Airway epithelial cell (primary cell): ENCODE measurements around the gene OR51B5. TPM values are rescaled to one million over a fixed set of nuclear protein-coding genes. Genes with fewer than 3 reads are reported as not detected.

Experiments used
- total RNA-seq: library from RNA; depleted of rRNA; stranded (reverse); fragments of >200 nt; gene quantifications from 2 replicates; pipeline ENCODE4 v1.2.3, GENCODE V29; 2015

OR51B5 gene
- not detected in 2 replicates for total RNA-seq

GRCh38 chr11:5343474-5344335 lies at the start of gene OR51B5:
Gene OR51B5, minus strand, starts transcription at chr11:5343524. Its CDS starts 0 bp downstream, at chr11:5343524.

GRCh38 chr11:5383576-5383975 lies 40.3 kb upstream of the OR51B5 start, which contains the start of gene OR51M1:
Gene OR51M1, plus strand, starts transcription at chr11:5383812. Its CDS starts 5,587 bp downstream, at chr11:5389399.

GRCh38 chr11:5351208-5351607 lies 7.9 kb upstream of the OR51B5 start, which contains the start of gene OR51B6:
Gene OR51B6, plus strand, starts transcription at chr11:5351508. Its CDS starts 0 bp downstream, at chr11:5351508.

GRCh38 chr11:5324197-5324596 lies 19.1 kb downstream of the OR51B5 start, which contains the start of gene OR51B2:
Gene OR51B2, minus strand, starts transcription at chr11:5324297. Its CDS starts 0 bp downstream, at chr11:5324297.

GRCh38 chr11:5301846-5302245 lies 41.5 kb downstream of the OR51B5 start, which contains the start of gene OR51B4:
Gene OR51B4, minus strand, starts transcription at chr11:5301946. Its CDS starts 0 bp downstream, at chr11:5301946.

Other genes starting within 250 kb of the OR51B5 start
- gene OR52A5, start 205.2 kb downstream of the OR51B5 start, total RNA-seq: not detected in 2 replicates
- not detected in 2 replicates for gene OR52A1, start 188.8 kb downstream of the OR51B5 start, total RNA-seq
- gene OR51V1, start 142.8 kb downstream of the OR51B5 start, total RNA-seq: not detected in 2 replicates
- not detected in 2 replicates for gene HBB, start 116.5 kb downstream of the OR51B5 start, total RNA-seq
- not detected in 2 replicates for gene HBD, start 109.0 kb downstream of the OR51B5 start, total RNA-seq
- gene HBG1, start 93.7 kb downstream of the OR51B5 start, total RNA-seq: not detected in 2 replicates
- not detected in 2 replicates for gene HBG2, start 88.7 kb downstream of the OR51B5 start, total RNA-seq
- gene HBE1, start 73.6 kb downstream of the OR51B5 start, total RNA-seq: not detected in 2 replicates
- gene OR51B4, start 41.6 kb downstream of the OR51B5 start, total RNA-seq: not detected in 2 replicates
- not detected in 2 replicates for gene OR51B2, start 19.2 kb downstream of the OR51B5 start, total RNA-seq
- not detected in 2 replicates for gene OR51B6, start 8.0 kb upstream of the OR51B5 start, total RNA-seq
- not detected in 2 replicates for gene OR51M1, start 40.3 kb upstream of the OR51B5 start, total RNA-seq
- not detected in 2 replicates for gene OR51Q1, start 78.6 kb upstream of the OR51B5 start, total RNA-seq
- not detected in 2 replicates for gene OR51I1, start 98.0 kb upstream of the OR51B5 start, total RNA-seq
- not detected in 2 replicates for gene OR51I2, start 105.8 kb upstream of the OR51B5 start, total RNA-seq
- gene OR52D1, start 145.2 kb upstream of the OR51B5 start, total RNA-seq: not detected in 2 replicates
- not detected in 2 replicates for gene UBQLN3, start 166.4 kb upstream of the OR51B5 start, total RNA-seq
- not detected in 2 replicates for gene UBQLNL, start 173.2 kb upstream of the OR51B5 start, total RNA-seq
- gene OR52H1, start 205.0 kb upstream of the OR51B5 start, total RNA-seq: not detected in 2 replicates
- not detected in 2 replicates for gene OR52B6, start 237.4 kb upstream of the OR51B5 start, total RNA-seq